OCI-LY7 (cell line): ENCODE results near the gene DERL3.

ENCODE experiments used
- CTCF ChIP-seq: fragments of 200-600 bp; sonication (generic); conservative IDR thresholded peaks from 2 replicates; pipeline ENCODE4 v1.5.1; 2014; ENCODE audit warnings: mild to moderate bottlenecking, antibody characterized with exemption, low read length, moderate library complexity, mixed read lengths
- EZH2phosphoT487 ChIP-seq: fragments of 200-600 bp; sonication (generic); IDR thresholded peaks from 2 replicates; pipeline ENCODE4 v1.6.1; 2018; ENCODE audit warnings: low read depth, borderline replicate concordance, mild to moderate bottlenecking, mixed run types, antibody characterized with exemption, low read length, moderate library complexity, mixed read lengths

DNA sequence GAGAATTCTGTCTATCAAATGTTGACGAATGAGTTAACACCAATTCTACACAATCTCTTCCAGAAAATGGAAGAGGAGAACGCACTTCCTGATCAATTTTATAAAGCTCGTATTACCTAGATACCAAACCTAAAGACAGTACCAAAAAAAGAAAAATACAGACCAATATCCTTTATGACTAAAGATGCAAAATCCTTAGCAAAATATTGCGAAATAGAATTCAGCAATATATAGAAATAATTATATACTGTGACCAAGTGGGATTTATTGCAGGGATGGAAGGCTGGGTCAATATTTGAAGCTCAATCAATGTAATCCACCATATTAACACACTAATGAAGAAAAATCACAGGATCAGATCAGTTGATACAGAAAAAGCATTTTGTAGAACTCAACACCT lies 26.4 kb downstream of the DERL3 start:
- TF ChIP-seq CTCF (no peak), EZH2phosphoT487 (no peak)
